Lung (tissue), 12 donors: ENCODE measurements around the gene LAMA3. TPM values are rescaled to one million over a fixed set of nuclear protein-coding genes. Genes with fewer than 3 reads are reported as not detected.

Experiments
- ATAC-seq: fragments of 200-7000 bp; cut with Tn5 transposase; one replicate; pipeline ENCODE4 v1.9.1; 2020; ENCODE audit warnings: moderate number of reproducible peaks; ENCODE audit not compliant: insufficient read depth, low FRiP score
- DNase-seq, 3 donors: peaks; one replicate each; pipeline ENCODE4 v3.0.0-alpha.2; 2013 to 2017
- H3K27ac ChIP-seq, 2 donors: one replicate each; pipeline ENCODE4 v1.5.1; 2013; ENCODE audit warnings: mild to moderate bottlenecking in 2 of 2, moderate library complexity in 2 of 2, control low read depth in 1 of 2, inconsistent platforms in 1 of 2, low read depth in 1 of 2, low read length in 1 of 2
- H3K27me3 ChIP-seq, 3 donors: one replicate each; pipeline ENCODE4 v1.5.1; 2013; ENCODE audit warnings: low read length in 2 of 3; ENCODE audit not compliant: control insufficient read depth in 3 of 3, insufficient read depth in 3 of 3
- H3K36me3 ChIP-seq, 4 donors: one replicate each; pipeline ENCODE4 v1.5.1; 2013; ENCODE audit warnings: low read length in 4 of 4, mild to moderate bottlenecking in 1 of 4, moderate library complexity in 1 of 4; ENCODE audit not compliant: control insufficient read depth in 4 of 4, insufficient read depth in 4 of 4
- H3K4me1 ChIP-seq, 5 donors: one replicate each; pipeline ENCODE4 v1.5.1; 2013; ENCODE audit warnings: low read length in 5 of 5, mild to moderate bottlenecking in 2 of 5, moderate library complexity in 1 of 5; ENCODE audit not compliant: control insufficient read depth in 5 of 5, insufficient read depth in 5 of 5
- H3K4me3 ChIP-seq: one replicate; pipeline ENCODE4 v1.5.1; 2013; ENCODE audit warnings: mild to moderate bottlenecking, control low read depth, moderate library complexity
- H3K9ac ChIP-seq, 2 donors: one replicate each; pipeline ENCODE4 v1.5.1; 2013; ENCODE audit warnings: low read length in 2 of 2, control low read depth in 1 of 2; ENCODE audit not compliant: insufficient read depth in 1 of 2
- H3K9me3 ChIP-seq, 4 donors: one replicate each; pipeline ENCODE4 v1.5.1; 2013; ENCODE audit warnings: low read length in 3 of 4, mild to moderate bottlenecking in 1 of 4, moderate library complexity in 1 of 4; ENCODE audit not compliant: control insufficient read depth in 4 of 4, insufficient read depth in 3 of 4
- CTCF ChIP-seq: IDR thresholded peaks from 2 replicates; pipeline ENCODE4 v1.5.1; 2012; ENCODE audit warnings: mild to moderate bottlenecking; ENCODE audit errors: control extremely low read depth, extremely low read depth
- whole genome bisulfite sequencing, 2 donors: extraction: QIAGEN DNeasy Blood & Tissue Kit; methylation state at CpG; one replicate each; pipeline ENCODE4 v1.1.7; 2013; 5-methylcytosine and 5-hydroxymethylcytosine counted together
- polyA plus RNA-seq, 2 donors: library from polyadenylated mRNA; stranded (reverse); fragments of 200-250 nt; gene quantifications; one replicate each; pipeline ENCODE4 v1.2.1, GENCODE V29; 2013
- total RNA-seq, 2 donors: library from RNA; depleted of rRNA in 1 of 2; stranded (reverse); fragments of >200 nt in 1 of 2; gene quantifications; one replicate each; pipeline ENCODE4 v1.2.1, GENCODE V29; 2014 to 2021
- donor health status: control.
- donor health status: control.
- donor health status: Bipolar disorder and iron deficiency.
- donor health status: healthy.
- donor health status: DM: yes; HTN: yes; CAD: no.

The LAMA3 gene
- total and polyA plus RNA-seq, 4 donors = 14.1 to 110 (median 51.9) TPM

DNA sequence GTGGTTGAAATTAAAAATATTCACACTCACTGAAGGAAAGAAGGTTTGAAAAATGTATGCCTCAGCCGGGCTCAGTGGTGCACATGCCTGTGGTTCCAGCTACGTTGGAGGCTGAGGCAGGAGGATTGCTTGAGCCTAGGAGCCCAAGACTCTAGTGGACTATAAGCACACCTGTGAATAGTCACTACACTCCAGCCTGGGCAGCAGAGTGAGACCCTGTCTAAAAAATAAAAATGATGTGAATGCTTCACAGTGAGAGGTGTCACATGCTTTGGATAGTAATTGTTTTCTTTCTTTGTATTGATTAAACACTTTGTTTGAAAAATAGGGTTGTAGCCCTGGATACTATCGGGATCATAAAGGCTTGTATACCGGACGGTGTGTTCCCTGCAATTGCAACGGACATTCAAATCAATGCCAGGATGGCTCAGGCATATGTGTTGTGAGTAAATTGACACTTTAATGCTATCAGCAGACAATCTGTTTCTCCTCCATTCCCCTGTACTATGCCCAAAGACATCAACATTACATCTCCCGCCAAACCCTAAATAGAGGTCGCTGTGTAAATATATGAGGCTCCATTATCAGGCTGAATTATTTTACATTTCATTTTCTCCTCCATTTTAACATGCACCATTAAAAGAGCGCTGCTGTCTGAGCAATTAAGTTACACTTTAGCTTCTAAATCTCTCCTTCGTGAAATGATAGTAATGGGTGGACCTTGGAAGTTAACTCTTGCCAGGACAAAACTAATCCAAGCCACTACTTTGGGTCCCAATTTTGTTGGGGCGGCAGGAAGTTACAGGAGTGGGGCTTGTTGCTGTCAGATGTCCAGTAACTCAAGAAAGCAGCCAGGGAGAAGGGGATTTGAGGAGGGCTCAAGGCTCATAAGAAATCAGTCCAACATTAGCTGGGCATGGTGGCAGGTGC is 187.0 kb downstream of the LAMA3 start:
- H3K27ac ChIP-seq = no peak overlapping the region
- no peaks in the 10 kb centered on the region for H3K9me3 ChIP-seq
- H3K36me3 ChIP-seq = peaks cover 0 to 3% (median 0%) of the 10 kb centered on the region in 4 donors
- no peak for ATAC-seq
- WGBS, 2 donors = 92 to 95% methylated on average over 11 of the region's 11 CpGs
- H3K4me3 ChIP-seq = no peak overlapping the region
- no peak for DNase-seq
- peaks cover 0 to 9% (median 4%) of the 10 kb centered on the region in 3 donors for H3K27me3 ChIP-seq
- no peak for TF ChIP-seq CTCF
- H3K9ac ChIP-seq = no peak overlapping the region
- H3K4me1 ChIP-seq = peaks cover 0 to 3% (median 0%) of the 10 kb centered on the region in 5 donors

GRCh38 chr18:23876921-23877320 is 187.7 kb downstream of the LAMA3 start:
- no peak overlapping the region for H3K27ac ChIP-seq
- no peak for DNase-seq
- no peak overlapping the region for H3K4me3 ChIP-seq
- whole genome bisulfite sequencing, 2 donors = 88 to 90% methylated on average over 7 of the region's 7 CpGs
- peaks cover 0 to 3% (median 0%) of the 10 kb centered on the region in 4 donors for H3K36me3 ChIP-seq
- no peak overlapping the region for H3K9ac ChIP-seq
- no peak for ATAC-seq
- no peak for TF ChIP-seq CTCF
- peaks cover 0 to 9% (median 4%) of the 10 kb centered on the region in 3 donors for H3K27me3 ChIP-seq
- H3K9me3 ChIP-seq = no peaks in the 10 kb centered on the region
- H3K4me1 ChIP-seq = peaks cover 0 to 3% (median 0%) of the 10 kb centered on the region in 5 donors

GRCh38 chr18:23877371-23877770 is 188.1 kb downstream of the LAMA3 start:
- peaks cover 0 to 3% (median 0%) of the 10 kb centered on the region in 4 donors for H3K36me3 ChIP-seq
- DNase-seq = no peak
- ATAC-seq = no peak
- no peak overlapping the region for H3K27ac ChIP-seq
- TF ChIP-seq CTCF = no peak
- no peak overlapping the region for H3K9ac ChIP-seq
- WGBS, 2 donors = 32 to 51% methylated on average over 4 of the region's 4 CpGs
- H3K27me3 ChIP-seq = peaks cover 0 to 6% (median 3%) of the 10 kb centered on the region in 3 donors
- no peaks in the 10 kb centered on the region for H3K9me3 ChIP-seq
- H3K4me1 ChIP-seq = peaks cover 0 to 3% (median 0%) of the 10 kb centered on the region in 5 donors
- no peak overlapping the region for H3K4me3 ChIP-seq
